ENCODE data around the gene CST3.
"Not testable (repeated sequence)": the region's sequence is repeated elsewhere in the genome, so short reads cannot be mapped to it uniquely, and the experiment has no call there.

CST3 gene

DNA sequence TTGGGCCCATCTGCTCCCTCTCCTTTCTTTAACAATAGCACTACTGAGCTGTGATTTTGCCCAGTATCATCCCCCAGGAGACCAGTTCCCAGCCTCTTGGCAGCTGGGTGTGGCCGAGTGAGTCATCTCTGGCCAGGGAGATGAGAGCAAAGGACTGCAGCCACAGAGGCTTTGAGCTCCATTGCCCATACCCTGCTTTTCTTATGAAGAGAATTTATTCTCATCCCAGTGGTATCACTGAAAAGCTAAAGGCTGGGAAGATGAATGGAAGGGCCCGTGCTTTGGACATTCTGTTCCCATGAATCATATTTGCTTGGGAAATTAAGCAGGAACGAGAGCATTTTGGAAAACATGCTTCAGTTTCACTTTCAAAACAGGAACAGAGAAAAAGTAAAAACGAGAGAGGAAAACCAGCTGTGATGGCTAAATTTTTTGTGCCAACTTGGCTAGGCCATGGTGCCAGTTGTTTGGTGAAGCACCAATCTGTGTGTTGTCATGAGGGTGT lies 14.9 kb downstream of the CST3 start:
- H3K4me3 ChIP-seq (ENCODE audit: low read depth, low read length) = no peak overlapping the region
- no peaks in the 10 kb centered on the region for H3K36me3 ChIP-seq (ENCODE audit: control insufficient read depth, insufficient read depth, low read length)
- no peaks in the 10 kb centered on the region for H3K27me3 ChIP-seq (ENCODE audit: control insufficient read depth, insufficient read depth, low read length)
- H3K4me1 ChIP-seq (ENCODE audit: control insufficient read depth, insufficient read depth, low read length) = peaks cover 3% of the 10 kb centered on the region
- no peaks in the 10 kb centered on the region for H3K9me3 ChIP-seq (ENCODE audit: control insufficient read depth, insufficient read depth, low read length)
- no peak overlapping the region for H3K9ac ChIP-seq (ENCODE audit: low read depth, low read length)

DNA sequence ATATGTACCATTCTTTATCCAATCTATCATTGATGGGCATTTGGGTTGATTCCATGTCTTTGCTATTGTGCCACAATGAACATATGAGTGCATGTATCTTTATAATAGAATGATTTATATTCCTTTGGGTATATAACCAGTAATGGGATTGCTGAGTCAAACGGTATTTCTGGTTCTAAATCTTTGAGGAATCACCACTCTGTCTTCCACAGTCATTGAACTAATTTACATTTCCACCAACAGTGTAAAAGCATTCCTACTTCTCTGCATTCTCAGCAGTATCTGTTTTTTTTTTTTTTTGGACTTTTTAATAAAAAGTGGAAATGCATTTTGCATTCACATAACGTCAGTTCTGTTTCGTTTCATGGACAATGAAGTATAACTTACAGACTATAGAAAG lies 15.4 kb downstream of the CST3 start:
- H3K27me3 ChIP-seq (ENCODE audit: control insufficient read depth, insufficient read depth, low read length); H3K9ac ChIP-seq (ENCODE audit: low read depth, low read length); H3K4me3 ChIP-seq (ENCODE audit: low read depth, low read length); H3K36me3 ChIP-seq (ENCODE audit: control insufficient read depth, insufficient read depth, low read length); H3K4me1 ChIP-seq (ENCODE audit: control insufficient read depth, insufficient read depth, low read length); H3K9me3 ChIP-seq (ENCODE audit: control insufficient read depth, insufficient read depth, low read length): not testable (repeated sequence)

DNA sequence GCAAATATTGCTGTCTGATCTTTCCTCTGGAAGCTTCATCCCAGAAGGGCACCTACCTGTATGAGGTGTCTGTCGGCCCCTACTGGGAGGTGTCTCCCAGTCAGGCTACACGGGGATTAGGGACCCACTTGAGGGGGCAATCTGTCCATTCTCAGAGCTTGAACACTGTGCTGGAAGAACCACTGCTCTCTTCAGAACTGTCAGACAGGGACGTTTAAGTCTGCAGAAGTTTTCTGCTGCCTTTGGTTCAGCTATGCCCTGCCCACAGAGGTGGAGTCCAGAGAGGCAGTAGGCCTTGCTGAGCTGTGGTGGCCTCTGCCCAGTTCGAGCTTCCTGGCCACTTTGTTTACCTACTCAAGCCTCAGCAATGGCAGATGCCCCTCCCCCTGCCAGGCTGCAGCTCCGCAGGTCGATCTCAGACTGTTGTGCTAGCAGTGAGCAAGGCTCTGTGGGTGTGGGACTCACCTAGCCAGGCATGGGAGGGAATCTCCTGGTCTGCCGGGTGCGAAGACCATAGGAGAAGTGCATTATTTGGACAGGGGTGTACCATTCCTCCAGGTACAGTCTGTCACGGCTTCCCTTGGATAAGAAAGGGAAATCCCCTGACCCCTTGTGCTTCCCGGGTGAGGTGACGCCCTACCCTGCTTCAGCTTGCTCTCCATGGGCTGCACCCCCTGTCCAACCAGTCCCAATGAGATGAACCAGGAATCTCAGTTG lies 16.9 kb downstream of the CST3 start:
- H3K9ac ChIP-seq (ENCODE audit: low read depth, low read length); H3K4me3 ChIP-seq (ENCODE audit: low read depth, low read length); H3K9me3 ChIP-seq (ENCODE audit: control insufficient read depth, insufficient read depth, low read length); H3K4me1 ChIP-seq (ENCODE audit: control insufficient read depth, insufficient read depth, low read length); H3K36me3 ChIP-seq (ENCODE audit: control insufficient read depth, insufficient read depth, low read length); H3K27me3 ChIP-seq (ENCODE audit: control insufficient read depth, insufficient read depth, low read length): not testable (repeated sequence)

DNA sequence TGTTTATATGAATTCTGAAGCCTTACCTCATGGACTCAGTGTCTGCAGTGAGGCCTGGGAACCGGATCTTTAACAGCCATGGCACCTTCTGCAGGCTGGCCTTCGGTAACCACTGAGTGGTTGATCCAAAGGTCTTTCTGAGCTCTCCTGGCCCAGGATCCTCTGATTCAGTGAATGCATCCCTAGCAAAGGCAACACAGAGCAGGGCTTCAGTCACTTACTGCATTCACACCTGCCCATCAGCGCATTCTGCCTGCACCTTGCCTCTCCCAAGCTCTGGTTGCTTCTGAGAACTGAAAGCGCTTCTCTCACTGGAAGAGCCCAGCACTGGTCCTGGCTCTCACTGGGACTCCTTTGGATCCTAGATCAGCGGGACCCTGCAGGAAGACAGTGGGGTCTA lies 23.6 kb downstream of the CST3 start:
- Histone ChIP-seq H3K9ac (ENCODE audit: low read depth, low read length) (no peak overlapping the region), H3K4me1 (ENCODE audit: control insufficient read depth, insufficient read depth, low read length) (peaks cover 2% of the 10 kb centered on the region), H3K4me3 (ENCODE audit: low read depth, low read length) (no peak overlapping the region), H3K27me3 (ENCODE audit: control insufficient read depth, insufficient read depth, low read length) (no peaks in the 10 kb centered on the region), H3K36me3 (ENCODE audit: control insufficient read depth, insufficient read depth, low read length) (no peaks in the 10 kb centered on the region), H3K9me3 (ENCODE audit: control insufficient read depth, insufficient read depth, low read length) (no peaks in the 10 kb centered on the region)

DNA sequence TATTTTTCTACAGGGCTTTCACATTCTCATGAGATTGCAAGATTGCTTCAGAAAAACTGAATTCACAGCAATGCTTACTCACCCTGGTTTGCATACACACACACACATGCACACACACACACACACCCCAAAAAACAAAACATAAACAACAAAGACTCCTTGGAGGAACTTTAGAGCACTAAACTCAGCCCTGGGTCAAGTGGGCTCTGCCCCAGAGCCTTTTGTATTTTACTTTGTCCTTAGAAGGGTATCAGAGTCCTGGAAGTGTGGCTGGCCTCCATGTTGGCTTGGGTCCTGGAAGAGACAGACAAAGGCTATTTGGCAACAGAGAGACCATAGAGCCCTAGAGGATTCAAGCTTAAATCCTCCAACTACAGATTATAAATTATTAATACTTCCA lies 24.1 kb downstream of the CST3 start:
- Histone ChIP-seq H3K4me3 (ENCODE audit: low read depth, low read length) (no peak overlapping the region), H3K9ac (ENCODE audit: low read depth, low read length) (no peak overlapping the region), H3K9me3 (ENCODE audit: control insufficient read depth, insufficient read depth, low read length) (no peaks in the 10 kb centered on the region), H3K4me1 (ENCODE audit: control insufficient read depth, insufficient read depth, low read length) (peaks cover 2% of the 10 kb centered on the region), H3K36me3 (ENCODE audit: control insufficient read depth, insufficient read depth, low read length) (no peaks in the 10 kb centered on the region), H3K27me3 (ENCODE audit: control insufficient read depth, insufficient read depth, low read length) (no peaks in the 10 kb centered on the region)

- no peak overlapping the region for H3K9ac ChIP-seq (ENCODE audit: low read depth, low read length)
- no peaks in the 10 kb centered on the region for H3K27me3 ChIP-seq (ENCODE audit: control insufficient read depth, insufficient read depth, low read length)
- H3K4me1 ChIP-seq (ENCODE audit: control insufficient read depth, insufficient read depth, low read length) = peaks cover 2% of the 10 kb centered on the region
- no peak overlapping the region for H3K4me3 ChIP-seq (ENCODE audit: low read depth, low read length)
- no peaks in the 10 kb centered on the region for H3K9me3 ChIP-seq (ENCODE audit: control insufficient read depth, insufficient read depth, low read length)
- no peaks in the 10 kb centered on the region for H3K36me3 ChIP-seq (ENCODE audit: control insufficient read depth, insufficient read depth, low read length)
These were observed 25.4 kb downstream of the CST3 start for GRCh38 chr20:23612396-23612795.

GRCh38 chr20:23609486-23610109 lies 28.2 kb downstream of the CST3 start:
- Histone ChIP-seq H3K9me3 (ENCODE audit: control insufficient read depth, insufficient read depth, low read length) (no peaks in the 10 kb centered on the region), H3K9ac (ENCODE audit: low read depth, low read length) (no peak overlapping the region), H3K4me3 (ENCODE audit: low read depth, low read length) (no peak overlapping the region), H3K4me1 (ENCODE audit: control insufficient read depth, insufficient read depth, low read length) (peaks cover 2% of the 10 kb centered on the region), H3K27me3 (ENCODE audit: control insufficient read depth, insufficient read depth, low read length) (peaks cover 9% of the 10 kb centered on the region), H3K36me3 (ENCODE audit: control insufficient read depth, insufficient read depth, low read length) (no peaks in the 10 kb centered on the region)

- Histone ChIP-seq H3K27me3 (ENCODE audit: control insufficient read depth, insufficient read depth, low read length) (peaks cover 10% of the 10 kb centered on the region), H3K4me1 (ENCODE audit: control insufficient read depth, insufficient read depth, low read length) (peaks cover 2% of the 10 kb centered on the region), H3K4me3 (ENCODE audit: low read depth, low read length) (no peak overlapping the region), H3K36me3 (ENCODE audit: control insufficient read depth, insufficient read depth, low read length) (no peaks in the 10 kb centered on the region), H3K9ac (ENCODE audit: low read depth, low read length) (no peak overlapping the region), H3K9me3 (ENCODE audit: control insufficient read depth, insufficient read depth, low read length) (no peaks in the 10 kb centered on the region)
These were observed 29.4 kb downstream of the CST3 start for GRCh38 chr20:23608251-23608846.

DNA sequence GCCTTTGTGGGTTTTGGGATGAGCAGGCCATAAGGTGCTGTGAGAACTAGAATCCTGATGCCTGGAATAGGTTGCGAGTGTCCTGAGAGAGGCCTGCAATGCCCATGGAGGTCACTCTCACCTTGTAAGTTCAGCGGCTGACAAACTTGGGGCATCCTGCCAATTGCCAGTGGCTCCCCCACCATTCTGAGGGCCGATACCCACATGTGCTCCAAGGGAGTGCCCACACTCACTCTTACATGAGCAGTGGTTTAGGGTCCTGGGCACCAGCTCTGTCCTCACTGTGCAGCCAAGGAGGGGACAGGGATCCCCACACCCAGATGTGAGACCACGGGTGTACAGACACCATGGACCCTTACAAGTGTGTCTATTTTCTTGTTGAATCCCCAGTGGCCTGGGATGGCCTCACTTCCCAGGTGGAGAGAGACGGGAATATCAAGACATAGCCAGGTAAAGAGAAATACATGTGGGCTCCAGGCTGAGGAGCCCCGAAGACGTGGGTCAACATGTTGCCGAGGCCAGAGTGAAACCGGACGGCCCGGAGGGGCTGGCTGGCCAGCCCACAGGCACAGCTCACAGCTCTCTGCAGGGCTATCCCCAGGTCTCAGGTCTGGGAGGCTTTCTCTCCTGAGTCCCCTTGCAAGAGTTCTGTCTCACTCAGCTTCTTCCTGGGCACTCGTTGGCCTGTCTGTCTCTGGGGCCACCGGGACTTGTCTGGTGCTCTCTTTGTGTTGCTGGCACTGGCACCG lies 30.1 kb downstream of the CST3 start:
- H3K9me3 ChIP-seq (ENCODE audit: control insufficient read depth, insufficient read depth, low read length) = no peaks in the 10 kb centered on the region
- no peaks in the 10 kb centered on the region for H3K36me3 ChIP-seq (ENCODE audit: control insufficient read depth, insufficient read depth, low read length)
- H3K27me3 ChIP-seq (ENCODE audit: control insufficient read depth, insufficient read depth, low read length) = peaks cover 10% of the 10 kb centered on the region
- peaks cover 2% of the 10 kb centered on the region for H3K4me1 ChIP-seq (ENCODE audit: control insufficient read depth, insufficient read depth, low read length)
- H3K4me3 ChIP-seq (ENCODE audit: low read depth, low read length) = no peak overlapping the region
- H3K9ac ChIP-seq (ENCODE audit: low read depth, low read length) = no peak overlapping the region

DNA sequence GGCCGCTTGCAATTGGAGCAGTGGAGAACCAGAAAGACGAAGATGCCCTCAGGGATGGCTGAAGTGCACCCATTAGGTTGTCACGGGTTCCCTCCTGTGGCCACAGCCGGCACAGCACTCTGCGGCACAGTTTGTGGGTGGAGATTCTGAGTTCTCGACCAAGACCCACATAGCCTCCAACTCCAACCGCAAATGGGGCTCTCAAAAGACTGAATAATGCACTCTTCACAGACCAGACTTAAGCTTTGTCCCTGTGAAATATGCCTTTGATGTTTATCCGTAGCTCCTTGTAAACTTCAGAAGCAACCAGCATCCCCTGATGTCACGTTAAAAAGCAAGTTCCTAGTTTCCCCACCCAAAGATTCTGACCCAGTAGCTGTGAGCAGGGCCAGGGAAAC lies 31.1 kb downstream of the CST3 start:
- H3K4me1 ChIP-seq (ENCODE audit: control insufficient read depth, insufficient read depth, low read length) = peaks cover 2% of the 10 kb centered on the region
- H3K9ac ChIP-seq (ENCODE audit: low read depth, low read length) = no peak overlapping the region
- no peaks in the 10 kb centered on the region for H3K9me3 ChIP-seq (ENCODE audit: control insufficient read depth, insufficient read depth, low read length)
- no peaks in the 10 kb centered on the region for H3K36me3 ChIP-seq (ENCODE audit: control insufficient read depth, insufficient read depth, low read length)
- H3K27me3 ChIP-seq (ENCODE audit: control insufficient read depth, insufficient read depth, low read length) = peaks cover 10% of the 10 kb centered on the region
- H3K4me3 ChIP-seq (ENCODE audit: low read depth, low read length) = no peak overlapping the region

- no peaks in the 10 kb centered on the region for H3K9me3 ChIP-seq (ENCODE audit: control insufficient read depth, insufficient read depth, low read length)
- H3K27me3 ChIP-seq (ENCODE audit: control insufficient read depth, insufficient read depth, low read length) = peaks cover 10% of the 10 kb centered on the region
- no peaks in the 10 kb centered on the region for H3K36me3 ChIP-seq (ENCODE audit: control insufficient read depth, insufficient read depth, low read length)
- H3K4me1 ChIP-seq (ENCODE audit: control insufficient read depth, insufficient read depth, low read length) = peaks cover 2% of the 10 kb centered on the region
- no peak within 1 kb of the TSS for H3K4me3 ChIP-seq (ENCODE audit: low read depth, low read length)
- H3K9ac ChIP-seq (ENCODE audit: low read depth, low read length) = no peak within 1 kb of the TSS
These were observed 31.7 kb downstream of the CST3 start, which contains the start of gene CST9 for GRCh38 chr20:23605867-23606651. TSS of gene CST9 (minus strand) at chr20:23605917. CDS start at chr20:23605864, 53 bp downstream.

Measured in iPS-15b (cell line).